GM18508 (cell line): ENCODE data around the gene OSCP1.

Experiments used
- ATAC-seq: cut with Tn5 transposase; IDR thresholded peaks from one replicate; pipeline ENCODE4 v1.9.1; 2021; ENCODE audit warnings: moderate number of reproducible peaks; ENCODE audit not compliant: insufficient read depth, unreplicated experiment

Gene OSCP1

GRCh38 chr1:36453051-36453450 lies 2.8 kb upstream of the OSCP1 start:
- ATAC-seq, result no peak

DNA sequence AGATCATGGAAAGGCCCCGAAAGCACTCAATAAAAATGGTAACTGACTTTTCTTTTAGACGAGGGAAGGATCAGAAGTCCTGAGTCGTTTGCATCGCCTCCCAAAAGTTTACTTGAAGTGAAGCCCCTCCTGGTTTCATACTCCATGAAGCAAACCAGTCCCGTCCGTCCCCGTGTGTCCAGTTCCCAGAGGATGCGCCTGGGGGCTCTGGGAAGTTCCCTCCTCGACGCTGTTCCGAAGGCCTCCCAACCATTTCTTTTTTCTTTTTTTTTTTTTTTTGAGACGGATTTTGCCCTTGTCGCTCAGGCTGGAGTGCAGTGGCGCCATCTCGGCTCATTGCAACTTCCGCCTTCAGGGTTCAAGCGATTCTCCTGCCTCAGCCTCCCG lies 661 bp upstream of the OSCP1 start:
- no peak for ATAC-seq

DNA sequence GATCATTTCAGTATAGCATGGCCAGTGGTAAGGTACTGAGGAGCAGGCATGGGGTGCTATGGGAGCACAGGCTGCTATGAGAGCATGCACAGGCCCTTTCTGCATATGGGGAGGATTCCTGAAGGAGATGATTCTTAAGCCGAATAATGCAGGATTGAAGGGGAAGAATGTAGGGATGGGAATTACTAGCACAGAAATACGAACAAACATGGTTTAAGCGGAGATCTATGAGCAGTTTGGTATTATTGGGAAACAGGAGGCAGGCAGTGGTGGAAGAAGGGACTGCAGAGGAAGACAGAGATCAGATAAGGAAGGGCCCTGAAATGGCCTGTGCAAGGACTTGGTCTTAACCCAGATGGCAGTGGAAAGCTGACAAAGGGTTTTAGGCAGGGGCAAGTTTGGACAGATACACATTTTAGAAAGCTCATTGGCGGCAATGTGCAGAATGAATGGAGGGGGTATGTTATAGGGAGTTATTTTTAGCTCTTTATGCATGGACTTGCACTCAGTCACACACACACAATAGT lies 1.7 kb downstream of the OSCP1 start:
- ATAC-seq, result no peak

DNA sequence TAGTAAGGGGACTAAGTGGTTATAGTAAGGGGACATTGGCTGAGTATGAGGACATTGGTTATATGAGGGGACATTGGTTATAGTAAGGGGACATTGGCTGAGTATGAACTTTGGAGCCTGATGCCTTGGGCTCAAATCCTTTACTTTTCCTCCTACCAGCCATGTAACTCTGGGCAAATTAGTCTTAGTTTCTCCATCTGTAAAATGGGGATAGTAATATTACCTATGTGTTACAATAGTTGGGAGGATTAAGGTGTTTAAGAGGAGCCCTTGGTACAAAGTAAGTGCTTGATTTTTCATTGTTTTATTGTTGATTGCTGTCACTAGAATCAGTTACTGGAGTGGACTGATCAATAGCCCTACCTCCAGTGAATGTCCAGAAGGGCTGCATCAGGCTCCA lies 2.8 kb downstream of the OSCP1 start:
- ATAC-seq, result no peak

DNA sequence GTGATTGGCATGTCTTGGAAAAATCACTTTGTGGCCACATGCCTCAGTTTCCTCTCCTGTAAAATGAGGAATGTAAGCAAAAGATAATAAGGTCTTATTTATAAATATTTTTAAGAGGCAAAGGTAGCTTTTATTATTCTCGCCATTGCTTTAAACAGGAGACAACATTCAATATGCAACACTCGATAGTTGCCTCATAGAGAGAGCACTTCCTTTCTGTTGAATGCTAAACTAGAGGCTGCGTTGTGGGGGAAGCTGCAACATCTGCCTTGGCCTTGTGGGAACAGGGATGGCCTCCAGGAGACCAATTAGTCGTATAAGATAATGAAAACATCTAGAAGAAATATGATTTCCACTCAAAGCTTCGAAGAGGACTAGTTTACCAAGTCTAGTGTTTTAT lies 3.5 kb downstream of the OSCP1 start:
- ATAC-seq, result no peak

GRCh38 chr1:36446271-36446670 lies 4.0 kb downstream of the OSCP1 start:
- ATAC-seq, result no peak

DNA sequence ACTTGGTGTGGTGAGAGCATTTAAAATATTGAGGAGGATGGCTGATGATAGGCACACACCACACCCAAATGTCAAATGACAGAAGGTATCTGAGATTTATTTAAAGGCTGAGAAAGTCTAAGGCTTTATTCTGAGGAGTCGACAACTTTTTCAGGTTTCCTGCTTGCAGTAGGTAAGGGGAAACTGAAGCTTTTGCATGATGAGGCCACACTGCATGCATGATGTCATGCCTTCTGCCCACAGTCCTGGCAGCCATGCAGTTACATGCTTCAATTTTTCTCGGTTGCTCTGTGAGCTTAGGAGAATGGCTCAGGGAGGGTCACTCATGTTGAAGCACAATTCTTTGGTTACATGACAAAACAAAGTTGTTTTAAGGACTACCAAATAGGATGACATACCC lies 7.0 kb downstream of the OSCP1 start:
- no peak for ATAC-seq

DNA sequence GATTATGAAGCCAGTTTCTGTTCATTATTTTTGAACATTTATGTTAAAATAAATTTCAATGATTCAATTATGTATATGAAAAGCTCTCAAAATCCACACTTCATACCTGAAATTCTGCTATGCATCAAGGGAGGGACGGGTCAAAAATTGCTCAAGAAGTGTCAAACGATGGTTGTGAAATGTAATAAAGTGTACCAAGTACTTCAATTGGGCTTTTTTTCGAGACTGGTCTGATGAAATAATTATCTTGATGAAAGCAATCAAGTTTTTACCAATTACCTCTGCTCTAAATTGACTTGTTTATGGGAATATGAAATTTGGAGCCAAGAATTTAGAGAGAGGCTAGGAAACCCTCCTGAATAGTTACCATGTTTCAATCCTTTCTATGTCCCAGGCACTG lies 7.9 kb downstream of the OSCP1 start:
- no peak for ATAC-seq

- no peak for ATAC-seq
These were observed 9.6 kb downstream of the OSCP1 start for GRCh38 chr1:36440646-36441045.

- no peak for ATAC-seq
These were observed 10.2 kb downstream of the OSCP1 start for GRCh38 chr1:36440044-36440443.

DNA sequence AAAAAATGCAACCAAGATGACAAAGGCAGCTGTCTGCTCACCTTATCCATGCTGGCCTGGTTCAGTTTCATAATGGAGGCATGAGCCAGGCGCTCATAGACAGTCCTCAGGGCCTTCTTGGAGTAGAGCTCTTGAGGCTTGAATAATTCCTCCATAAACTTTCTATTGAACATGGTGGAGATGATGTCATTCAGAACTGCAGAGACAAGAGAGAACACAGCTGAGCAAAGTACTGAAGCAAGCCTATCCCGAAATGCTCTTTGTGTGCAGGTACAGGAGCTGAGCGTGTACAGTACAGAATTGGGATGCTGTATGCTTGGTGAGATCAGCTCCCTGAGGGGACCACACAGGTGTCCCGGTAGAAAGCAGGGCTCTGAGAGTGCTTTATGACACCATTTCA lies 11.5 kb downstream of the OSCP1 start:
- ATAC-seq, result no peak

DNA sequence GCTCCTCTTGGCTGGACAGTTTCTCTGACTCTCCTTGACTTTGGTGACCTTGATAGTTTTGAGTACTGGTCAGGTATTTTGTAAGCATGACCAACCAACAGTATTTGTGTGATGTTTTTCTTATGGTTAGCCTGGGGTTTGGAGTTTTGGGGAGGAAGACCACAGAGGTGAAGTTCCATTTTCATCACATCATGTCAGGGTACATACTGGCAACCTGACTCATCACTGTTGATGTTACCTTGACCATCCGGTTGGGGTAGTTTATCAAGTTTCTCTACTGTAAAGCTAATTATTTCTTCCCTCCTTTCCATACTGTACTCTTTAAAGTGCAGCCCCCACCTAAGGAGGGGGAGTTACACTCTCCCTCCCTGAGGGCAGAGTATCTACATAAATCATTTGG lies 13.4 kb downstream of the OSCP1 start:
- ATAC-seq, result no peak

DNA sequence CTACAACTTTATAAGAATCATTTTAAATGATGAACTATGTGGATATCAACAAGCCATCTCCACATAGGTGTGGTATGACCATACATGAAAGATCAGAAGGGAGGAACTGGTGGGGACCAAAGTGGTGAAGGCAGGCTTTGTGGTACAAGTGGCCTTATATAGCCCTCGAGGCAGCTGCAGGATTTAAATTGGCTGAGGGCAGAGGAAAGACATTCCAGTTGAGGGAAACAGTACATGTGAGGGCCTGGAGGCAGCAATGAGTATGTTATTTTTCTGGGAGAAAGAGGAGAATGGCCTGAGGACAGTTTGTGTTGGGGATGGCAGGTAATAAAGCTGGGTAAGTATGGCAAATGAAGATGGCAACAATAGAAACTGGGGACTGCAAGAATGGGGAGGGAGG lies 17.1 kb downstream of the OSCP1 start:
- no peak for ATAC-seq

DNA sequence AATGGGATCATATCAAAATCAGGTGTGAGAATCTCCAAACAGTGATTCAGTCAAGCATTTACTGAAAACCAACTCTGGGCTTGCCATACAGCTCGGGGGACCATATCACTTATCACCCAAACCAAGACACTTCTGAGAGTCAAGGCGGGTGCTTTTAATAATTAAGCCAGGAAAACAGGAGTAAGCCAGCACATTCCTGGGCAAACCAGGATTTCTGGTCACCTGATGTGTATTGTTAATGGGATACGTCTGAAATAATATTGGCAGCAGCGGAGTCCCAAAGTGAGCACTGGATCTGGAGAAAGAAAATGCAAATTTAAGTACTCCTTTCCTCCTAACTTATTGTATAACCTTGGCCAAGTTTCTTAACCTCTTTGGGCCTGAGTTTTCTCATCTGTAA lies 17.6 kb downstream of the OSCP1 start:
- no peak for ATAC-seq

GRCh38 chr1:36425791-36426190 lies 24.5 kb downstream of the OSCP1 start:
- ATAC-seq, result no peak

DNA sequence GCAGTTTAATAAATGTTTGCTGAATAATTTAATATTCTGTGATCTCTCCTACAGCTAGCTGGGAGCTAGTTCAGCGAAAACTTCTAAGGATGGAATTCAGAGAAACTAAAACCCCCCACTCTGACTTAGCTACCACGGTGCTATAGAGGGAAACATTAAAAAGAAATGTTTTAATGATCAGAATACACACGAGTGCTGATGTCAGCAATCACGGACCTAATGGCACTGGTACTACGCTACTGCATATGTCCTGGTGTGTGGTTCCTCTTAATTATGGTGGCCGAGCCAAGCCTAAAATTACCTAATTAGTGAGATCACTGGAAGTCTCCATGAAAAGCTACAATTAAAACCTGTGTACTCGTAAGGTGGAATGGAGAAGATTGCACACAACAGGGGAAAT lies 28.6 kb downstream of the OSCP1 start:
- ATAC-seq, result no peak

GRCh38 chr1:36420836-36421317 lies 29.4 kb downstream of the OSCP1 start:
- ATAC-seq, result no peak

DNA sequence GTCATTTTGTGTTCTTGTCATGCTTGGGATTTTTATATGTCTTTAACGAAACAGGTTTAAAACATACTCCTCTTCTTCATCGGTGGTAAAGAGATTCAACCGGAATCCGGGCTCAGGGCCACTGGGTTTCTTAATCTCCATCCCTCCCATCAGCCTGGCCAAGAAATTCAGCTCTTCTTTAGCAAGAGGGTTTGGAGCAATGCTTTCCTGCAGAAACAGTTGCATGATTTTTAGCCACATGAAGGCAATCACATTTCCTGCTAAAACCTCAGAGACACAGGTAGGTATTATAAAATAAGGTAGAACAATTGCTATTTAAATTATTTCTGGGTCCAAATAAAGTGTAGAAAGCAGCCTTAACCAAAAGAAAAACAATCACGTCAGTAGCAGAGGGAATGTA lies 29.8 kb downstream of the OSCP1 start:
- no peak for ATAC-seq

DNA sequence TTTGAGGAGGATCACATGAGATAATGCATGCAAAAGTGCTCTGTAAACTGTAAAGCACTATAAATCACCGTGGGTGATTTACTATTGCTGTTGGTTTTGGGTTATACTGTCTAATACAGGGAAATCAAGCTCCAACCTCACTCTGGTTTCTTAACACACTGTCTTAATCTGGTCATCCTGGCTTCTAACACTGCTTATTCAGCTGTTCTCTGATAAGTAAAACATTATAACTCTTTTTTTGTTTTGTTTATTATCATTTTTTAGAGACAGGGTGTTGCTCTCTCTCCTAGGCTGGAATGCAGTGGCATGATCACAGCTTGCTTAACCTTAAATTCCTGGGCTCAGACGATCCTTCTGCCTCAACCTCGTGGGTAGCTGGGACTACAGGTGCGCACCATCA lies 30.7 kb downstream of the OSCP1 start:
- ATAC-seq, result no peak

DNA sequence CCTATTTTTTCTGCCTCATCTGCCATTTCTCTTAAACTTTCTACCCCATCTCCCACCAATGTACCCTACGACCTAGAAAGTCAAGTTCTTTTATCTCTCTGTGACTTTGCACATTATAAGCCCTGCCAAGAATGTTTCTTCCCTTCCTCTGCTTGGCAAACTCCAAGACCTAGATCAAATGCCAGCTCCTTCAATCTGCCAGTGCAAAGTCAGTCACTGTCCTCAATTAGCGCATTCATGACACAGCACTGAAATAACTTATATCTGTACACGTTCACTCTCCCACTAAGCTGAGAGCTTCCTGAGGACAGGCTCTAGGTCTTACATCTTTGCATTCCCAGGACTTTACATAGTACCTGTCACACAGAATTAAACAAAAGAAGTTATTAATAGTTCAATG lies 31.1 kb downstream of the OSCP1 start:
- ATAC-seq, result no peak

GRCh38 chr1:36417931-36418330 lies 32.3 kb downstream of the OSCP1 start:
- no peak for ATAC-seq

DNA sequence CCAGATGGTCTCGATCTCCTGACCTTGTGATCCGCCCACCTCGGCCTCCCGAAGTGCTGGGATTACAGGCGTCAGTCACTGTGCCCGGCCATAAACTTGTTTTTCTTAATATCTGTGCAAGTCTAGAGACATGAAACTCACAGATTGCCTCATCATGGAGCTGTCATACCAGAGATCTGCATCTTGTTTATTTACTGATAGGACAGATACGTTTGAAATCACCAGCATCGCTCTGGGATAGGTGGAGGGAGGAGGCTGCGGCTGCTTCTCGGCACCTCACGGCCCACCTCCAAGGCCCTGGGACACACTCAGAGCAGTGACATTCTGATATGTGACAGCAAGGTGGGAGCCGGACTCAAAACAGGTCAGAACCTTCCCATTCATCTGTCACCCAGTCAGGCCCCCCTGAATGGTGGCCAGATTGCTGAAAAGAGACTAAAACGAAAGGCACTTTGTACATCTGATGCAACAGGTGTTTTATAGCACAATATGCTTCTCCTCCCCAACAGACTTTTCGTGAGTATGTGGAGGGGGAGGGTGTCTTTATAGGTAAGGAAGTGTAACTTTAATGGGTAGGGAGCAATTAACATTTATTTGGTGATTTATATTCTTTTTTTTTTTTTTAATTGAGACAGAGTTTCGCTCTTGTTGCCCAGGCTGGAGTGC lies 34.5 kb downstream of the OSCP1 start:
- no peak for ATAC-seq

- no peak for ATAC-seq
These were observed 35.9 kb downstream of the OSCP1 start for GRCh38 chr1:36414384-36414783.
